GM18870 (cell line): ENCODE measurements around the gene CISD1.
A peak's percentile ranks its signal among the peaks of the same experiment; 100 is the strongest.
"Not testable (repeated sequence)": the region's sequence is repeated elsewhere in the genome, so short reads cannot be mapped to it uniquely, and the experiment has no call there.

Experiments
- ATAC-seq: cut with Tn5 transposase; IDR thresholded peaks from one replicate; pipeline ENCODE4 v1.9.1; 2021; ENCODE audit warnings: moderate library complexity; ENCODE audit not compliant: unreplicated experiment

Gene CISD1

DNA sequence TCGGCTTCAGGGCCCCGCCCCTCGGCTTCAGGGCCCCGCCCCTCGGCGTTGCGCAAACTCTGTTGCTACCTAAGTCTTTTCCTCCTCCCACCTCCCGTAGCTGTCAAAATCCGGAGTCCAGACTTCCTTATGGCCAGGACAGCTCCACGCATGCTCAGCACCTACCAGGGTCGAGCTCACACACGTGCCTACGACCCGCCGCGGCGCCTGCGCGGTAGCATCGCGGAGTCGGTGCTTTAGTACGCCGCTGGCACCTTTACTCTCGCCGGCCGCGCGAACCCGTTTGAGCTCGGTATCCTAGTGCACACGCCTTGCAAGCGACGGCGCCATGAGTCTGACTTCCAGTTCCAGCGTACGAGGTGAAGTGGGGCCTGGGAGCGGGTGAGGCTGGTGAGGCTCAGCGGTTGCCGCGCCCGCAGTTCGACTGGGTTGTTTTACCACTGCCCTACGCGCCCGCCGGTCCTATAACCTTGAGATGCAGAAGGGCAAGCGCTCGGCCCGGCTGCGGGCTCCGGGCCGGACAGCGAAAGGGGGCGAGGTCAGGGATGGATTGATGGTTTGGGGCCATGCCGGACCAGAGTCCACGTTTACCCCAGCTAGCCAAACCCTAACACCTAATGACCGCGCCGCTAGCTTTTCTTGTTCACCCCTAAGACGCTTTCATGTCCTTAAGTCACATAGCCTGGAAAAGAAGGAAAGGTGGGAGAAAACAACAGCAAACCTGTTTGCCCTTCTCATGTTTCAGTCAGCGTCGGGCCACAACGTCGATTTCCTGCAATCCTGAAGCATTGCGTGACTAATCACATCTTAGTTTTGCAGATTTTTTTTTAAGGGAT is at the start of gene CISD1:
Gene CISD1 (plus strand): TSS at position 217 of the 836 bp plus-strand sequence. CDS start 112 bp downstream, at position 329.
- peak; percentile 72 for ATAC-seq

DNA sequence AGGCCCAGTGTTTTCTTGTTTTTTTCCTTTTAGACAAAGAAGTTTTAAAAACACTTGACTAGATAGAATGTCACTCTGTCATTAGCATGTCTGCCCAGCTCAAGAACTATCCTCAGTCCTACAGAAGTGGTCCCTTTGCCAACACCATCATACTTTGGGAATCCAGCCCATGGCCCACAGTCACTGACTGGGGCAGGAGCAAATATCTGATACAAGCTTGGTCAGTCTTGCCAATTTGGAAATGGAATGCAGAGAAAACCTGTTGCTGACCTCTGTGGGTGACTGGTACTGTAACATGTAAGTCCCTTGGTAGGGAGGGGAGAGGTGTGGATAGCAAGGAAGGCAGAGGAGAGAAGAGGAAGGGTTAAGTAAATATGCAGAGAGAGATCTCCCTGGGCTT is 49.1 kb upstream of the CISD1 start:
- ATAC-seq, result no peak

- ATAC-seq, result no peak
Observed at GRCh38 chr10:58220769-58221451, 48.1 kb upstream of the CISD1 start.

- ATAC-seq, result no peak
Observed at GRCh38 chr10:58225654-58226053, 43.3 kb upstream of the CISD1 start.

GRCh38 chr10:58229856-58230255 is 39.1 kb upstream of the CISD1 start:
- not testable (repeated sequence) for ATAC-seq

DNA sequence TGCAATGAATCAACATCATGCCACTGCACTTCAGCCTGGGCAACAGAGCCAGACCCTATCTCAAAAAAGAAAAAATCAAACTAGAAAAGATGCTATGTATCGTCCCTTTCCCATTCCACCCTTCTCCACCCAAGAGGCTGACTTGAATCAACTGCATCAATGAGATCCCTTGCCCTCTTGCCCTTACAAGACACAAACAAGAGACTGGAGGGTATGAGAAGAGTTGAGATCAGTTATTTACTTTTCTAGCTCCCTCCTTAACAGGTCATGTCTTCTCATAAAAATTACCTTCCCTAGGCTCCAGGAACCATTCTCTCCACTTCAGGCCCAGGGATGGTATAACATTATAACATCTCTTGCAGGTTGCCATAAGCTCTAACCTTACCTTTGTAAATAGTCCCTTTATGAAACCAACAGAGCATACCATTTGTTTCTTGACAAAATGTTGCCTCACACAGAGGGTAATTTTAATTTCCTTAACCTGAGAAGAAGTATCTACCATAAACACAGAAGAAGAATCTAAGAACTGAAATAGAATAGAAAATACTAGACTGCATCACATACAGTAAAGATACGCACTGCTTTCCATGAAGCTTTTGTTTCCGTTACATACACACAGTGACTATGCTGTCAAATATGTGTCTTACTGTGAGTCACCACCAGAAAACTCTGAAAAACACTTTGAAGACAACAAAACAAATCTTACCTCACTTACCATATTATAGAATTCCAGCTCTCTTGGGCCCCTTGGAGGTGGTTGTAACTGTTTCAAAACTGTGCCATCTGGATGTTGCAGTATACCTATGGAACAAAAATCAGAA is 31.7 kb upstream of the CISD1 start:
- no peak for ATAC-seq

DNA sequence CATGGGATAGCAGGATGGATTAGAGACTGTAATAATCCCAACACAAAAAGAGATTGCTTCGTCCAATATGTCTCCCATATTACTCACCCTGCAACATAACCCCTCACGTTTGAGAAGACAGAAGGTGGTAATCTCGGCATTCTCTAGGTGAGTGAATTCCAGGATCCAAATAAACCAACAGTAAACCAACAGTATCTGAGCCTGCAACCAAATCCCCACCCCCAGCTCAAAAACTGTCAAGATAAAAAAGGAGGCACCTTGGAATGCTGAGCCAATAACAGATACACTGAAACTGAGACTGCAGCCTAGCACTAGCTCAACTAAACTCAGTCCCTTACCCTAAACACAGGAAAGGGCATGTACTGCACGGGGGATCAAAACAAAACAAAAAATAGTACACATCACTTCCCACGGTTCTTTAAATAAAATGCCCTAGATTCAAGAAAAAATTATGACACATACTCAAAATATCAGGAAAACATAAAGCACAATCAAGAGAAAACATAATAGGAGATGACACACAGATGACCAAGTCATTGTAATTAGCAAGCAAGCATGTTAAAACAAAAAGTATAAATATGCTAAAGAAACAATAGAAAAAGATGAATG is 29.3 kb upstream of the CISD1 start:
- no peak for ATAC-seq

- no peak for ATAC-seq
Observed at GRCh38 chr10:58240531-58240930, 28.4 kb upstream of the CISD1 start.

DNA sequence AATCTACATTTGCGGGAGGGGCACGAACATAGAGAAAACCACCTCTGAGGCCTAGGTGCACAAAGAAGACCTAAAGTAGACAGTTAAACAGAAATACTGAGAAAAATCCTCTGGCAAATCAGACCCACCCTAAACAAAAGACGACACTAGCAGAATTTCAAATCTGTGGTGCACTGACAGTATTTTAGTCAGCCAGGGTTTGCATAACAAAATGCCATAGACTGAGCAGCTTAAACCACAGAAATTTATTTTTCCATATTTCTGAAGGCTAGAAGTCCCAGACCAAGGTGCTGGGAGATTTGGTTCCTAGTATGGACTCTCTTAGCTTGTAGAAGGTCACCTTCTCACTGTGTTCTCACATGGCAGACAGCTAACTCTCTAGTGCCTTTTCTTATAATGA is 27.6 kb upstream of the CISD1 start:
- ATAC-seq, result no peak

GRCh38 chr10:58243269-58243668 is 25.7 kb upstream of the CISD1 start:
- ATAC-seq, result no peak

GRCh38 chr10:58243801-58244200 is 25.2 kb upstream of the CISD1 start:
- ATAC-seq, result not testable (repeated sequence)

GRCh38 chr10:58244242-58244641 is 24.7 kb upstream of the CISD1 start:
- ATAC-seq, result not testable (repeated sequence)

- not testable (repeated sequence) for ATAC-seq
Observed at GRCh38 chr10:58244666-58245065, 24.3 kb upstream of the CISD1 start.

- no peak for ATAC-seq
Observed at GRCh38 chr10:58253184-58253583, 15.8 kb upstream of the CISD1 start.

DNA sequence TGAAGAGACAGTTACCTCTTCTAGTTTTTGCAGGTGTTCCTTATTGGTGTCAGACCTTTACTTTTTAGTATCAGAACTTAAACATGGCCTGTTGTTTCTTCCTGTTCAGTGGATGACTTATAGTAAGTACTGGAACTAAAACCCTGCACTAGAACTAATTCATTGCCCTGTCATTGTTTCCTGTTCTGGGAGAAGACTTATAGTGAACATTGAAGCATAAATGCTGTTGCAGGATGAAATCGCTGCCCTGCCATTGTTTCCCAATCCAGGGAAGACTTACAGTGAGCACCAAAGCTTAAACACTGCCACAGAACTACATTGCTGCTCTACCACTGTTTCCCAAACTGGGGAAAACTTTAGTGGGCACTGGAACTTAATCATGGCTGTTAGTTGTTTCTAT is 14.3 kb upstream of the CISD1 start:
- ATAC-seq, result no peak

DNA sequence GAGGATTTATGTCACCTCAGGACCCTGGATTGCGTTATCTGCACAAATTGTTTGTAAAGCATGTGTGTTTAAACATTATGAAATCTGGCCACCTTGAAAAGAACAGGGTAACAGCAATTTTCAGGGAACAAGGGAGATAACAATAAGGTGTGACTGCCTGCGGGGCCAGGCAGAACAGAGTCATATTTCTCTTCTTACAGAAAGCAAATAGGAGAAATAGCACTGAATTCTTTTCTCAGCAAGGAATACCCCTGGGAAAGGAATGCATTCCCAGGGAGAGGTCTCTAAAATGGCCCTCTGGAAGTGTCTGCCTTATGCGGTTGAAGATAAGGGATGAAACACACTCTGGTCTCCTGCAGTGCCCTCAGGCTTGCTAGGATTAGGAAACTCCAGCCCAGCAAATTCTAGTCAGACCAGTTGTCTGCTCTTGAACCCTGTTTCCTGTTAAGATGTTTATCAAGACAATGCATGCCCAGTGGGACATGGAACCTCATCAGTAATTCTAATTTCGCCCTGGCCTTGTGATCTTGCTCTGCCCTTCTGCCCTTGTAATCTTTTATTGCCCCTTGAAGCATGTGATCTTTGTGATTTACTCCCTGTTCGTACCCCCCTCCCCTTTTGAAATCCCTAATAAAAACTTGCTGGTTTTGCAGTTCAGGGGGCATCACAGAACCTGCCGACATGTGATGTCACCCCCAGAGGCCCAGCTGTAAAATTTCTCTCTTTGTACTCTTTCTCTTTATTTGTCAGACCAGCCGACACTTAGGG is 12.8 kb upstream of the CISD1 start:
- not testable (repeated sequence) for ATAC-seq

DNA sequence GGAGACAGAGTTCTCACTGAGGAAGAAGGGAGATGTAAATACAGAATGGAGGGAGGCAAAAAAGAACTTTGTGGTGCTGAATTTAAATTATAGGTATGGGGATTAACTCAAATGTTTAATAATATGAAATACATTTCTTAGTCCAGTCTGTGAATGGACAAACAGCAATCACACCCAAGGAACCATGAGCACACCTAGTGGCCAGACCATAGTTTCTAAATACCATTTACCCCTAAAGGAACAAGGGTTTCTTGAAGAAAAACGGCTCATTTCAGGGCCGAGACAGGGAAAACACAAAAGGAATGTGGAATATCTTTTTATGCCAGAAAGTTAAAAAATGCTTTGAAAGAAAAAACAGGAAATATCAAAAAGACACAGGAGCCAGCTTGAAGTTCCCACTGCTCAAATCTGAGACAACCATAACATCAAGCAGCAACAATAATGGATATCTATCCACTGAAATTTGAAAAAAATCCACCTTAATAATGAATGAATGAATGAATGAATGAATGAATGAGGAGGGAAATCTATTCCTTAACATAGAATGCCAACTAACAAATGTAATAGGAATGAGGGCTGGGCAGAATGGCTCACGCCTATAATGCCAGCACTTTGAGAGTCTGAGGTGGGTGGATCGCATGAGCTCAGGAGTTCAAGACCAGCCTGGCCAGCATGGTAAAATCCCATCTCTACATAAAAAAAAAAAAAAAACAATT is 9.8 kb upstream of the CISD1 start:
- no peak for ATAC-seq

DNA sequence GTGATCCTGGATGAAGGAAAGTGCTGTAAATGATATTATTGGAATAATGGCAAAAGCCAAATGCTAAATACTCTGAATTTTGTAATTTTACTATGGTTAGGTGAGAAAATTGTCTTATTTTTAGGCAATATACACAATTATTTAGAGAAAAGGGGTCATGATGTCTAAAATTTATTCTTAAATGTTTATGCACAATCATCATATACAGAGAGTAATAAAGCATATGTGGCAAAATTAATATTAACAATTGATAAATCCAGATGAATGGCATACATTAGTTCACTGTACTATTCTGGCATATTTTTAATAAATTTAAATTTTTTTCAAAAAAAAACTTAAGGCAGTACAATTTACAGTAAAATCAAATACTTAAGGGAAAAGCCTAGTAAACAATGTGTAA is 8.6 kb upstream of the CISD1 start:
- no peak for ATAC-seq

DNA sequence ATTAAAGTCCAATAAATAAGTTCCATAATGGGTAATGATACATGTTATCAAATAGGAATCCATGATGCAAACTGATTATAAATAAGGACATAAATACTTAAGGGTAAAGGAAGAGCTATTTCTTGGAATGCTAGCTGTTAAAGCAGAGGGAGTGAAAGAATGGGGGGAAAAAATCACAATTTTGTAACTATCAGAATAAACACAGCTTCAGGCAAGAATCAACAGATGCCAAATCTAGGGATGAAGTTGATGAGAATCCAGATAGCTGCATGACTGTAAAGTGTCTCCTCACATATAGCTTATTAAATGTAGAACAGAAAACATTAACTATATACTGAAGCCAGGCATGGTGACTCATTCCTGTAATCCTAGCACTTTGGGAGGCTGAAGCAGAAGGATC is 6.2 kb upstream of the CISD1 start:
- no peak for ATAC-seq

GRCh38 chr10:58264780-58265179 is 4.2 kb upstream of the CISD1 start:
- ATAC-seq, result no peak
